Effector memory CD4-positive, alpha-beta T cell (primary cell): ENCODE measurements around the gene ADARB2.

Source experiments
- DNase-seq, 3 donors: peaks; one replicate each; pipeline ENCODE4 v3.0.0-alpha.2; 2020
- H3K27ac ChIP-seq: 2 replicates; pipeline ENCODE4 v1.7.0; 2013; ENCODE audit warnings: mild to moderate bottlenecking, low read length, moderate library complexity; ENCODE audit not compliant: insufficient read depth, poor library complexity, severe bottlenecking
- H3K27me3 ChIP-seq: replicated peaks from 2 replicates; pipeline ENCODE4 v1.7.0; 2013; ENCODE audit warnings: mild to moderate bottlenecking, low read length; ENCODE audit not compliant: insufficient read depth, control insufficient read depth, poor library complexity, severe bottlenecking
- H3K36me3 ChIP-seq: 2 replicates; pipeline ENCODE4 v1.7.0; 2013; ENCODE audit warnings: mild to moderate bottlenecking, low read length, moderate library complexity; ENCODE audit not compliant: control insufficient read depth, insufficient read depth
- H3K4me1 ChIP-seq: 2 replicates; pipeline ENCODE4 v1.7.0; 2013; ENCODE audit warnings: low read length, mild to moderate bottlenecking; ENCODE audit not compliant: control insufficient read depth, insufficient read depth, poor library complexity, severe bottlenecking
- H3K4me3 ChIP-seq: 2 replicates; pipeline ENCODE4 v1.7.0; 2013; ENCODE audit warnings: low read length, low read depth, mild to moderate bottlenecking; ENCODE audit not compliant: insufficient read depth, poor library complexity, severe bottlenecking
- H3K9me3 ChIP-seq: 2 replicates; pipeline ENCODE4 v1.7.0; 2013; ENCODE audit warnings: mild to moderate bottlenecking, low read length, moderate library complexity; ENCODE audit not compliant: control insufficient read depth

Gene ADARB2

GRCh38 chr10:1241322-1241890, 495.9 kb downstream of the ADARB2 start:
- no peak overlapping the region for H3K4me3 ChIP-seq
- peaks cover 5% of the 10 kb centered on the region for H3K4me1 ChIP-seq
- no peaks in the 10 kb centered on the region for H3K36me3 ChIP-seq
- H3K9me3 ChIP-seq = no peaks in the 10 kb centered on the region
- DNase-seq = no peak
- no peak overlapping the region for H3K27ac ChIP-seq
- H3K27me3 ChIP-seq = peaks cover 7% of the 10 kb centered on the region

GRCh38 chr10:1240341-1240775, 497.0 kb downstream of the ADARB2 start:
- peak in 1 of 3 donors; percentile 26 for DNase-seq
- no peak overlapping the region for H3K4me3 ChIP-seq
- H3K36me3 ChIP-seq = no peaks in the 10 kb centered on the region
- peaks cover 7% of the 10 kb centered on the region for H3K27me3 ChIP-seq
- H3K9me3 ChIP-seq = no peaks in the 10 kb centered on the region
- peaks cover 5% of the 10 kb centered on the region for H3K4me1 ChIP-seq
- no peak overlapping the region for H3K27ac ChIP-seq

GRCh38 chr10:1233031-1233430, 504.3 kb downstream of the ADARB2 start:
- Histone ChIP-seq H3K27me3 (no peaks in the 10 kb centered on the region), H3K27ac (no peak overlapping the region), H3K36me3 (no peaks in the 10 kb centered on the region), H3K9me3 (no peaks in the 10 kb centered on the region), H3K4me1 (no peaks in the 10 kb centered on the region), H3K4me3 (no peak overlapping the region)
- no peak for DNase-seq

- H3K4me3 ChIP-seq = no peak overlapping the region
- H3K36me3 ChIP-seq = no peaks in the 10 kb centered on the region
- H3K27me3 ChIP-seq = no peaks in the 10 kb centered on the region
- no peaks in the 10 kb centered on the region for H3K9me3 ChIP-seq
- DNase-seq = no peak
- no peak overlapping the region for H3K27ac ChIP-seq
- no peaks in the 10 kb centered on the region for H3K4me1 ChIP-seq
Observed at GRCh38 chr10:1232164-1232911, 505.0 kb downstream of the ADARB2 start.

- no peaks in the 10 kb centered on the region for H3K27me3 ChIP-seq
- H3K9me3 ChIP-seq = no peaks in the 10 kb centered on the region
- no peak for DNase-seq
- H3K27ac ChIP-seq = no peak overlapping the region
- no peaks in the 10 kb centered on the region for H3K4me1 ChIP-seq
- no peaks in the 10 kb centered on the region for H3K36me3 ChIP-seq
- no peak overlapping the region for H3K4me3 ChIP-seq
Observed at GRCh38 chr10:1230592-1231275, 506.6 kb downstream of the ADARB2 start.

- H3K36me3 ChIP-seq = no peaks in the 10 kb centered on the region
- no peak for DNase-seq
Observed at GRCh38 chr10:1230138-1230537, 507.2 kb downstream of the ADARB2 start.

GRCh38 chr10:1229574-1229973, 507.8 kb downstream of the ADARB2 start:
- no peaks in the 10 kb centered on the region for H3K27me3 ChIP-seq
- DNase-seq = no peak
- H3K9me3 ChIP-seq = no peaks in the 10 kb centered on the region
- no peak overlapping the region for H3K4me3 ChIP-seq
- H3K36me3 ChIP-seq = no peaks in the 10 kb centered on the region
- no peaks in the 10 kb centered on the region for H3K4me1 ChIP-seq
- no peak overlapping the region for H3K27ac ChIP-seq

More at GRCh38 chr10:1230138-1230537, 507.2 kb downstream of the ADARB2 start:
- Histone ChIP-seq H3K4me3 (no peak overlapping the region), H3K4me1 (no peaks in the 10 kb centered on the region), H3K27ac (no peak overlapping the region), H3K9me3 (no peaks in the 10 kb centered on the region), H3K27me3 (no peaks in the 10 kb centered on the region)

GRCh38 chr10:1229116-1229515, 508.2 kb downstream of the ADARB2 start:
- no peak overlapping the region for H3K4me3 ChIP-seq
- H3K4me1 ChIP-seq = no peaks in the 10 kb centered on the region
- no peaks in the 10 kb centered on the region for H3K9me3 ChIP-seq
- no peaks in the 10 kb centered on the region for H3K36me3 ChIP-seq
- H3K27ac ChIP-seq = no peak overlapping the region
- no peak for DNase-seq
- no peaks in the 10 kb centered on the region for H3K27me3 ChIP-seq

- DNase-seq = no peak
- Histone ChIP-seq H3K36me3 (no peaks in the 10 kb centered on the region), H3K27ac (no peak overlapping the region), H3K4me1 (no peaks in the 10 kb centered on the region), H3K4me3 (no peak overlapping the region), H3K9me3 (no peaks in the 10 kb centered on the region), H3K27me3 (no peaks in the 10 kb centered on the region)
Observed at GRCh38 chr10:1228467-1228975, 508.8 kb downstream of the ADARB2 start.
